Head of caudate nucleus (tissue), 42 donors: ENCODE results near the gene MX2.
"Not testable (repeated sequence)": the region's sequence is repeated elsewhere in the genome, so short reads cannot be mapped to it uniquely, and the experiment has no call there.

ENCODE experiments used
- DNase-seq, 42 donors: peaks; one replicate each; pipeline versions ENCODE4 v3.0.0 to v3.0.0-alpha.2; 2020 to 2021; ENCODE audit warnings: mixed read lengths in 7 of 42
- intact Hi-C: fragments of 100-400 bp; cut with DNase I; formaldehyde crosslinking; loops from one replicate; pipeline ENCODE4 v1.15.0; 2022

The MX2 gene, protein sequence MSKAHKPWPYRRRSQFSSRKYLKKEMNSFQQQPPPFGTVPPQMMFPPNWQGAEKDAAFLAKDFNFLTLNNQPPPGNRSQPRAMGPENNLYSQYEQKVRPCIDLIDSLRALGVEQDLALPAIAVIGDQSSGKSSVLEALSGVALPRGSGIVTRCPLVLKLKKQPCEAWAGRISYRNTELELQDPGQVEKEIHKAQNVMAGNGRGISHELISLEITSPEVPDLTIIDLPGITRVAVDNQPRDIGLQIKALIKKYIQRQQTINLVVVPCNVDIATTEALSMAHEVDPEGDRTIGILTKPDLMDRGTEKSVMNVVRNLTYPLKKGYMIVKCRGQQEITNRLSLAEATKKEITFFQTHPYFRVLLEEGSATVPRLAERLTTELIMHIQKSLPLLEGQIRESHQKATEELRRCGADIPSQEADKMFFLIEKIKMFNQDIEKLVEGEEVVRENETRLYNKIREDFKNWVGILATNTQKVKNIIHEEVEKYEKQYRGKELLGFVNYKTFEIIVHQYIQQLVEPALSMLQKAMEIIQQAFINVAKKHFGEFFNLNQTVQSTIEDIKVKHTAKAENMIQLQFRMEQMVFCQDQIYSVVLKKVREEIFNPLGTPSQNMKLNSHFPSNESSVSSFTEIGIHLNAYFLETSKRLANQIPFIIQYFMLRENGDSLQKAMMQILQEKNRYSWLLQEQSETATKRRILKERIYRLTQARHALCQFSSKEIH

DNA sequence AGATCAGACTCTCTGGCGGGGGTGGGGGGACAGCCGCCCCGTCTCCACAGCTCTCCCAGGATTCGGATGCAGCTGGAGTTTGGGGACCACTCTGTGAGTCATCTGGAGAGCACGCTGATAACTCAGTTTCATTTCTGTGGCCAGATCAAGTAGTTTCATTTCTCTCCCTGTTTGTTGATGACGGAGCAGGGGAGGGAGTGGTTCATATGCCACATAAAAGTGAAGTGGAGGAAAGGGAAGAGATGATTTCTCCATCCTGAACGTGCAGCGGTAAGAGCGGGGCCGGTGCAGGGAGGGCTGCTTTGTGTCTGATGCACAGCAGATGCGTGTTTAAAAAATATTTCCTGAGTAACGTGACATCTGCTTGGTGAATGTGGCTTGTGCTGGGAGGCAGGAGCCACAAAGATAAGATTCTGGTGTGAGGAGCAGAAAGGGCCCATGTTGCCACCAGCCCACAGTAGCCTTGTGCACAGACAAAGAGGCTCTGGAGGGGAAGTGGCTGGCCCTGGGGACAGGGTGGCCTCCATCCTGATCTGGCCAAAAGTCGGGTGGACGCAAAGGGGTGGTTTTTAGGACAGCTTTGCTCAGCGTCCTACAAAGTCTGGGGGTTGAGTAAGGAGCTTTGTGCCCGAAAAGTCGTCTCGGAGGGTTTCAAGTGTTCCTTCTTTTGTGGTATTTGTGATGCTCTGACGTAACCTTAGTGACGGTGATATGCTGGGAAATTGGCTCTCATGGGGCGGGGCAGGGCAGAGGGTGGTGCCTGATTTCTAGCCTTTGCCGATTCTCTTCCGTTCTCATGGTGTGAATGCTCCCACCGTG is at the start of gene MX2:
Gene MX2, plus strand, starts transcription at position 242 of the 819 bp plus-strand sequence. CDS start 14,880 bp downstream, outside the sequence.
- intact Hi-C loops: no loop called here
- peak in 13 of 42 donors; percentile 10 to 60 (median 28) for DNase-seq

DNA sequence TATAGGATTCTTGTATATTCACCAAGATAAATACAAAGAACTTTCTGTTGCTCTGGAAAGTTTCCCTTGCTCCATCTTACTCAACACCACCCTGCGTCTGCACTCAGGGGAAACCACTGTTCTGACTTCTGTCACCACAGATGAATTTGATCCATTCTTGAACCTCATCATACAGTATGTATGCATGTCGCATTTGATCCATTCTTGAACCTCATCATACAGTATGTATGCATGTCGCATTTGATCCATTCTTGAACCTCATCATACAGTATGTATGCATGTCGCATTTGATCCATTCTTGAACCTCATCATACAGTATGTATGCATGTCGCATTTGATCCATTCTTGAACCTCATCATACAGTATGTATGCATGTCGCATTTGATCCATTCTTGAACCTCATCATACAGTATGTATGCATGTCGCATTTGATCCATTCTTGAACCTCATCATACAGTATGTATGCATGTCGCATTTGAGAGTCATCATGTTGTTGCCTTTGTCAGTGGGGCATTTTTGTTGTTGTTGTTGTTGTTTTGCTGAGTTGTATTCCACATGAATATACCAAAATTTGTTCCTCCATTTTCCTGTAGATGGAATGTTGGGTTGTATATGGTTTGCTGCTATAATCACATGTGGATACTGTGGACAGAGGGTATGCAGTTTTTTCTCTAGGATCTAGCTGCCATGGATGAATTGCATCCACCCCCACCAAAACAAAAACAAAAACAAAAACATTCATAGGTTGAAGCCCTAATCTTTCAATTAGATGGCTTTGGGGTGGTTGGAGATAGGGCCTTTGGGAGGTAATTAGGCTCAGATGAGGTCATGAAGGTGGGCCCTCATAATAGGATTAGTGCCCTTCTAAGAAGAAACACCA is 48.3 kb upstream of the MX2 start:
- intact Hi-C loops, DNase-seq: not testable (repeated sequence)

DNA sequence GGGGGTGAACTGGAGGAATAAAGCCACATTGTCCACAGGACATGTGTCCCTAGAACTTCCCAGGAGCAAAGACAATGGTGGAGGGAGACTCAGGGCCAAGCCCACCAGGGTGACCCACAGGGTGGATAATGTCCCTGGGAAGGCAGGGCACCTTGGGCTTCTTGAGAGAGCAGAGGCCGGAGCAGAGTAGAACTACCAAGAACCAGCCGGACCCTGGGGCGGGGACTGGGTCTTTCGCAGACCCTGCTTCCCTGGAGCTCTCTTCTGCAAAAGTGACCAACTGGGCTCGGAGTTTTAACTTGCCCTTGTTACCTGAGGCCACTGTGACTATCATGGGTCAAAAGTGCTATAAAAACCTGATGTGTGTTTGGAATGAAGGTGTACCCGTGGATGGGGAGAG is 46.1 kb upstream of the MX2 start:
- no peak for DNase-seq
- intact Hi-C loops: no loop called here

DNA sequence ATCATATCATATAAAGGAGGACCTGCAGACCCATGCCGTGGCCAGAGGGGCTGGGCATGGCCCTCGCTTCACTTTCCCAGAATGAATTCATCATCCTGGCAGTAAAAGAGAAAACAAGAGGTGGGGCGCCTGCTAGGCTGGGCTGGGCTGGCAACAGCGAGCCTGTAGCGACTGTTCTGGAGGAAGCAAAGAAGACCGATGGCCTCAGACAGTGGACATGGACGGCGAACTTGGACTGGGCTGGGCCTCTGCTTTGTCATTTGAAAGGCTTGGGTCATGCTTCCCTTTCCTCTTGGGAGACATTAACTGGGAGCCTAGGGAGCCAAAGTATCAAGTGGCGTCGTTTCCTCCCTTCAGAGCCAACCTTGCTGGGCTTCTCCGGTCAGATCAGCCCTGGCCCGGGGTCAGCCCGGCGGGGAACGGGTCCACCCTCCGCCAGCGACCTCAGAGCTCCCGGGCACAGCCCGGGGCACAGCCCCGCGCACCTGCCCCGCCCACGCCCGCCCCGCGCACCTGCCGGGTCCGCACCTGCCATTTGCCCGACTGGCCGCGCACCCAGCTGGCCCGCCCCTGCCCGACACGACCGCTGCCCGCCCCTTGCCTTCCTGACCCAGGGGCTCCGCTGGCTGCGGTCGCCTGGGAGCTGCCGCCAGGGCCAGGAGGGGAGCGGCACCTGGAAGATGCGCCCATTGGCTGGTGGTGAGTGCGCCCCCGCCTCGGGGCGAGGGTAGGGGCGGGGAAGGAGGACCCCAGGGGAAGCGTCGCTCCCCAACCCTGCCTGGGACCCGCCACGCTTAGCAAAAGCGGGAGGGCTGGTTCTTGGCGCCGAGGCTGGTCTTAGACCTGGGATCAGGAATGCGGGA is 45.4 kb upstream of the MX2 start, which contains the start of gene FAM3B:
Gene FAM3B, plus strand, starts transcription at position 602 of the 863 bp plus-strand sequence. Its CDS starts 79 bp downstream, at position 681.
- no peak for DNase-seq
- intact Hi-C loops: no loop called here

DNA sequence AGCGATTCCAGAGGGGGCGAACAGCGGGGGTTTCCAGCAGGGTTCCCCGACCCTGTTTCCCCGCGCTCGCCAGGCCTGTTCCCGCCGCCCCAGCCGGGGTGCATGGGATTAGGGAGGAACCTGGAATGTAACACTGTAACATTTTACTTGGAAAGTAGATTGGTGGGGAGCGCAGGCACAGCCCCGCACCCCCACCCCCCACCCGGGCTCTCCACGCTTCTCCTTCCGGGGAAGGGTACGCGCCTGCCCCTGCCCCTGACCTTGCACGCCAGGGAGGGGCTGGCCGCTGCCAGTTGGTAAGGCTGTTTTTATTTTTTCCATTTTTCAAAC is 44.8 kb upstream of the MX2 start:
- intact Hi-C loops: no loop called here
- DNase-seq: no peak

DNA sequence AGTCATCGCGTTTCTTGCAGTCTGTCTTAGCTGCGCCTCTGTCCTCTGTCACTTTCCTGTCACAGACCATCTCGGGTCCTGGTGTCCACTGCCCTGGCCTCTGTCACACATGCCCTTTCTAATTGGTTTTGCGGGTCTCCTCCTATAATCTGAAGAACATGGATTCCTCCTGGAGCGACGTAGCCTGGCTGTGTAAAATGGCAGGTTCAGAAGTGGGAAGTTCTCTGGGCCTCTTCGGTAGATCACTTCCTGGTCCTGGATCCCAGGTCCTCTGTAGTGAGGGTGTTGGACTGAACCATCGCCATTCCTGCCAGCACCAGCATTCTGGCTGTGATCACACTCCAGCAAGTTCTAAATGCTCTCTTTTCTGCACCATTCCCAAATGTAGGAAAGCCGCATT is 44.4 kb upstream of the MX2 start:
- intact Hi-C loops: no loop called here
- DNase-seq: no peak

DNA sequence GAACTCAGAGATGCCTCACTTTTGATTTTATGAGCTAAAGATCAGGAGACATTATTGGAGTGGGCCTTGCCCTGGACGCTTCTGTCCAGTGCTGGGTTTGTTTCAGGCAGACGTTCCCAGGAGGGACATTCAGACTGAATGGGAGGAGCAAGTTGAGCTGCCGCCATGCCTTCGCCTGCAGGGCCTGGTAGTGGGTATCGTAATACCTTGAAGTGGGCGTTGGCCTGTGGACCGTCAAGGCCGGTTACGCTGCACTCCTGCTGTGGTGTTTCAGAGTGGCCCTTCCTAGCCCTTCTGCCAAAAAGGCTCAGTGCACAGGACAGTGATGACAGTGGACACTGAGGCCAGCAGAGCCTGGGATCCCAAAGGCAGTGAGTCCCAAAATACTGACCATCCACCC is 43.6 kb upstream of the MX2 start:
- DNase-seq: no peak
- intact Hi-C loops: no loop called here

DNA sequence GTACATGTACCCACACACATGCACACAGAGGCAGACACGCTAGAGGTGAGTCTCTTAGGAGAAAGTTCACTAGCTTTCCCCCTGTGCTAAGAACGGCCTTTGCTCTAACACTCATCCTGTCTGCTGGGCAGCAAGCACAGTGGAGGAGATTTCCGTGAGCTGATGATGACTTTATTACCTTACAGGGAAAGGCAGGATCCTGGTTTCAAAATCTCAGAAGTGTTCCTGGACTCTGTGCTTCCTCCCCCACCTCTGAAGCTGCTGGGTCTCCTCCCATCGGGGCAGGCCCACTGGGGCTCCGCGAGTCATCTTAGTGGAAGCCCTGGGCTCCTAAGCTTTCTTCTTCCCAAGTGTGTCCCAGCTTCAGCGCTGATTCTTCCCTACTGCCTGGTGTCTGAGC is 42.6 kb upstream of the MX2 start:
- DNase-seq: no peak
- intact Hi-C loops: no loop called here

DNA sequence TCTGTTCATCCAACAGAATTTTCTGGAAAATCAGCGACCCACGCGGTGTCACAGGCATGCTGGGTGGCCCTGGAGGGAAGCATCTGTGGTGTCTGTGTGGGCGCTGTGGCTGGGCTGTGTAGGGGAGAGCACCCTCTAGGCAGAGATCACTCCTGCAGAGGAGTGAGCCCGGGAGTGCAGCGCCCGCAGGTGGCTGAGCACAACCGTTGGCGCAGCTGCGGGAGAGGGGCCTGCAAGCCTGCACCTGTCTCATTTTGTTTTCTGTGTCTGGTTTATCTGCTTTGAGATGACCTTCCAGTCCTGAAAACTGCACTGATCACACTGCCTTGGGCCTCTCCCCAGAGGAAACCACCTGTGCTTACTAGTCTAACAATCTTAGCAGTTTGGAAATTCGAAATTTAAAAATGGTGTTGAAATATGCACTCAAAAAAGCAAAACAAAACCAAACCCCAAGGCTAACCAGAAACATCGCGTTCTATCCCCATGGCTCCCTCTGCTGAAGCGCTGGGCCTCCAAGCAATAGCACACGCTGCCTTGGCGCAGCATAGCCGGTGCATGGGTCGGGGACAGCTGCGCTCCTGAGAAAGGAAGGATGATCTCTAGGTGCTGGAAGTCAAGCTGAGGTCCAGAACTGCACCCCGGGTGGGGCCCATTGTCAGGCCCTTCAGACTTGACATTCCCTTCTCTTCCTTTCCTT is 40.5 kb upstream of the MX2 start:
- DNase-seq: no peak
- intact Hi-C loops: no loop called here

DNA sequence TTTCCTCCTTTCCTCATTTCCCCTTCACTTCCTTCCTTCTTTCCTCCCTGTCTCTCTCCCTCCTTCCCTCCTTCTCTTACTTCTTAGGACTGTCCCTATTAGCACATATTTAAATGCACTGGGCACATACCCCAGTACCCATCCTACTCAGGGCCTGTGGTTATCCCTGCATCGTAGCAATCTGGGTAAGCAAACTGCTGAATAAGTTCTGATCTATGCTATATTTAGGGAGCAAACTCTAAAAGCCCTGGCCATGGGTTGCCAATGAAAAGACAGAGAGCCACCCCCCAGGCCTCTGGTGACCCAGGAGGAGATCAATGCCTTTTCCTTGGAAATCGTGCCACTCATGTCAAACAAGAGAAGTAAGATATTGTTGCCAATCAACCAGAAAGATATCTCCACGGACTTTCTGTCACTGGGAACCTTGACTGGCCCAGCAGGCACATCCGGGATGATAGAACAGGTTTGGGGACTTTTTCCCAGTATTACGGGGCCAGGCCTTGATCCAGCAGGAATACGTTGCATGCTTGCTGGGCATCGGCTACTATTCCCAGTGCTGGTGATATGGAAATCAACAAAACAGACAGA is 39.8 kb upstream of the MX2 start:
- no peak for DNase-seq
- intact Hi-C loops: no loop called here

DNA sequence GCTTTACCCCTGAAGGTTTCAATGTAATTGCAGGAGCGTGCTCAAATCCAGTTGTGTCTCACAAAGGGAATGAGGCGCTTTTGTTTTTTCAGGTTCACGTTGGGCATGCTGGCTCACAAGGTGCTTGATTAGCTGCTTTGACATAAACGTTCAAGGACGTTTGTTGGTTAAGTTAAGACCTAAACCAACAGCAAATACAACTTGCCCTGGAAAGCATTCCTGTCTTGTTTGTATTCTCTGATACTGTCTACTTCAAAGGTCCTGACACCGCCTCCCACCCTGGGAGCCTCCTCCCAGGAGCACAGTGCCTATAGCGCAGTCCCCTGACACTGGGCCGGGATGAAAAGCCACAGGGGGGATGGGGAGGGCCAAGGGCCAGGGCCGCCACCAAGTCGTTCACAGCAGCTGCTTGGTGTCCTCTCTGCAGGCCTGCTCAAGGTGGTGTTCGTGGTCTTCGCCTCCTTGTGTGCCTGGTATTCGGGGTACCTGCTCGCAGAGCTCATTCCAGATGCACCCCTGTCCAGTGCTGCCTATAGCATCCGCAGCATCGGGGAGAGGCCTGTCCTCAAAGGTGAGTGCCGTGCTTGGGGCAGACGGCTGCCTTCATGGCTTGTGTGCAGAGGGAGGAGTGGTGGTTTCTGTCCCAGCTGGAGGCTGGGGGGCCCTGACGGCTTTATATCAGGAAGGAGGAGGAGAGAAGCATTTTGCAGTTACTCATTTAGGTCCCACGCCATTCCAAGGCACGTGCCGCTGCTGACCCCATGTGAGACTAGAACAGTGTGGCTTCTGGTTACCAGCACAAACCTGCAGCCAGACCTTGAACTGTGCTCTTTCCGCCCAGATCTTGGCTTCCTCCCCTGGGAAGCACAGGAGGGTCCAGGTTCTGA is 39.1 kb upstream of the MX2 start:
- no peak for DNase-seq
- intact Hi-C loops: no loop called here

DNA sequence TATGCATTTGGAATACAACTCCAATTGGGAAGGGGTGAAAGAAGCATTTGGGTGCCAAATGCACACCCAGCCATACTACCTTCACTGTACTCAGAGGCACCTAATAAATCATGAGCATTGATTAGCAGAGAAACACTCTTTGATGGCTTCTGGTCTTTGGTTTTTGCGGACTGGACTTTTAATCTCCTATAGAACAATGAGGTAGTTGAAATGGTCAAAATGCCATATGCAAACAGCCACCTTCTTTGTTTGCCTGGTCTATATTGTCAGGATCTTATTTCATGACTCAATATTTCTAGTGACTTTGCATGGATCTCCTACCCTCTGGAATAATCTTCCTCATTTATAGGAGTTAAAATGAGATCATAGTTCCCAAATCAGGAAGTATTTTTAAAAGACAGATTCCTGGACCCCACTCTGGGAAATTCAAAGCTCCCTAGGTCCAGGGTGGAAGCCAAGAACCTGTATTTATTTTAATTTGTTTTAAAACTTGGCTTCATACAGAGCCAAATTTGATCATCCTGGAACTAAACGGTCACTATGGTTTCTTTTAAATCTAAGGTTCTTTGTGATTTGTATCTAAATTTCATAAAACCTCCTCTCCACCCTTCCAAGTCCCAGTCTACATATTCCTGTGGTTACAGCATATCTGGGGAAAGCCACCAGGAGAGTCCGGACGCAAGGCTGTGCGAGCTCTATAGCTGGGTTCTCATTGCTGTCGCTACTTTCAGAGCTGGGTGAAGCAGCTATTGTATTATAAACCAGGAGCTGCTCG is 36.5 kb upstream of the MX2 start:
- DNase-seq: no peak
- intact Hi-C loops: no loop called here

DNA sequence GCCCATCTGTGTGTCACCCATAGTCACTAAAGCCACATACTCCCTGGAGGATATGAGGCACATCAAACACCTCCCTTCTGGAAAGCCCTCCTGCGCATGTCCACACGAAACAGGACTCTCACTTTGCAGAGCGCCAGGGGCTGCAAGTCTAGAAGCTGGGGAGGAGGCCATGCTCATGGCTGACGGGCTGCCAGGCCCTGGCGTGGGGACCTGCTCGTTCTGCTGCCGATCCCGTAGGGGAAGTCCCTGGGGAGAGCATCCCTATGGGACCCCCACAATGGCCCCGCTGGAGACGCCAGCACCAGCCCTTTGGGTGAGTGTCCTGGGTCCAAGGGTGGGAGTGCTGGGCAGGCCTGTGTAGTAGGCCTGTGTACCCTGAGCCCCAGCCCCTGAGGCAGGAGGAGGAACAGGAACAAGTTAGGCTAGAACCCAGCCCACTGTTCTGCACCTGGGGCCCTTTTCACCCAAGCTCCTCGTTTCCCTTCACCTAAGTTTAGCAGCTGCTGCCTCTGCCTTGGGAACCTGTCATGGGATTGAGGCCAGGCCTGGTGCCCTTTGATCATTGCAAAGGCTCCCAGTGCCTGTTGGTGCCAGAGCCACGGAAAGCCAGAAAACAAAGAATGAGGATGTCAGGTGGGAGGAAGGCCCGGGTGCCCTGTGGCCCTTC is 35.3 kb upstream of the MX2 start:
- intact Hi-C loops: no loop called here
- no peak for DNase-seq

DNA sequence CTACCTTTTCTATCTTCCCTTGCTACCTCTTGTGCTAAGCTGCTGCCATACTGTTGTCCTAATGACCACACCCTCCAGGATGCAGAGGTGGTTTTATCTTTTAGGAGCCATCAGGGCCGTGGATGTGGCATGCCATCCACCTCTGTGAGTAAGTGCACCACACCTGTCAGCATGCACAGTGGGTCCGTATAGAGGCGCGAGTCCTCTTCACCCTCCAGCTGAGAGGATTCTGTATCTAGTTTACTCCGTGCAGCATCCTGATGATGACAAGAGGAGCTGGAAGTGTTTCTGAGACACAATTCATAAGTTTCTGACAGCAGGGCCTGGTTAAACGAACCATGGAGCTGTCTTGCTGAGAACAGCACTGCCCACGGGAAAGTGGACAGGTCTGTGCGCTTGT is 34.1 kb upstream of the MX2 start:
- intact Hi-C loops: no loop called here
- no peak for DNase-seq
